Suppressor macrophage treated with lipopolysaccharide for 1 hour (primary cell): ENCODE results near the gene ELOVL7.
"Not testable (repeated sequence)": the region's sequence is repeated elsewhere in the genome, so short reads cannot be mapped to it uniquely, and the experiment has no call there.

Source experiments
- DNase-seq, 3 donors: peaks; one replicate each; pipeline ENCODE4 v3.0.0-alpha.2; 2020 to 2022

The ELOVL7 gene

DNA sequence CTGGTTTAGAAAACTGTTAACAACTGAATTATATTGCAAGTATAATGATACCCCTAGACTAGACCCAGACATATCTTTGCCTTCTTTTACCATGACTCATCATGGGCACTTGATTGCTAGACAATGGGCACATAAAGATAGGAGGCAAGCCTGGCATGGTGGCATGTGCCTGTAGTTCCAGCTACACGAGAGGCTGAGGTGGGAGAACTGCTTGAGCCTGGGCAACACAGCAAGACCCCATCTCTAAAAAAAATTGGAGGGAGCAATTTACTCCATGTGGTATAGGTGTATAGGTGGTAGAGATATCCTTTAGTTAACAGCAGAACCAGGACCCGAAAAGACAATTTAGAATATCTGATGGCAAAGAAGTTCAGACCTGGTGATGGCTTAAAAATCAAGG, 51.6 kb downstream of the ELOVL7 start:
- no peak for DNase-seq

DNA sequence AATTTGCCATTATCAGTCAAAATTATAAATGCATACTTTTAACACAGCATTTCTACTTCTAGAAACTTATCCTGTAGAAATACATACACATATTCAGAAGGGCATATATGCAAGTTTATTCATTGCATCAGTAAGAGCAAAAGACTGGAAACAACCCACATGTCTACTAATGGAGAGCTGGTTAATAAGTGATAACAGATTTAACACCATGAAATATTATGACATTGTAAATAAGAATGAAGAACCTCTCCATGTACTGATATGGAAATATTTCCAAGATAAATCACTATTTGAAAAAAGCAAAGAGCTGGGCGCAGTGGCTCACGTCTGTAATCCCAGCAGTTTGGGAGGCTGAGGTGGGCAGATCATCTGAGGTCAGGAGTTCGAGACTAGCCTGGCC, 54.5 kb downstream of the ELOVL7 start:
- DNase-seq: no peak

DNA sequence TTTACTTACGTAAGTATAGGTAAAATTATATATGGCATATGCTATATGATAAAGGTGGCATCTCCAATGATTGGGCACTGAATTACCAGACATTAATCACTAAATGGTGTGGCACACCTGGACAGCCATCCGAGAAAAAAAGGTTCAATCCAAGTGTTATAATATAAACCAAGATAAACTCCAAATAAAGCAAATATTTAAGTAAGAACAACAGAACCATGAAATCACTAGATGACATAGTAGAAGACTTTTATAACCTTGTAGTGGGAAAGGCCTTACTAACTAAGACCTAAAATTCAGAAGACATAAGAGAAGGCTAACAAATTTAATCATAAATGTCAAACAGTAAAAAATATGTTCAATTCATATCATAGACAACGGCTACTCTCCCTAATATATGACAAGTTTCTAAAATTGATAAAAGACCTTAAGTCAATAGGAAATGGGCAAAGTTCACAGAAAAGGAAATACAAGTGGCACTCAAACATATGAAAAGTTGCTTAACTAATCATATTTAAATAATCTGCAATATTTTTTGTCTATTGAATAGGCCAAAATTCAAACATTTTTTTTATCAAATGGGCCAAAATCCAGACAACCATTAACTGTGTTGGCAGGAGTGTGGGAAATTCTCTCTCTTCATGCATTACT, 55.1 kb downstream of the ELOVL7 start:
- DNase-seq: no peak

DNA sequence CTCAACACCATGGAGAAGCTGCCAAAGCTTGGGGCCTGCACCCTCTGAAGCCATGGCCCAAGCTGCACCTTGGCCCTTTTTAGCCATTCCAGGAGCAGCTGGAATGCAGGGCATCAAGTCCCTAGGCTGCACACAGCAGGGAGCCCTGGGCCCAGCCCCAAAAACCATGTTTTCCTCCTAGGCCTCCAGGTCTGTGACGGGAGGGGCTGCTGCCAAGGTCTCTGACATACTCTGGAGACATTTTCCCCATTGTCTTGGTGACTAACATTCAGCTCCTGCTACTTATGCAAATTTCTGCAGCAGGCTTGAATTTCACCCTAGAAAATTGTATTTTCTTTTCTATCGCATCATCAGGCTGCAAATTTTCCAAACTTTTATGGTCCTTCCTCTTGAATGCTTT, 64.6 kb downstream of the ELOVL7 start:
- DNase-seq: peak; percentile 30 to 53 (median 45)

DNA sequence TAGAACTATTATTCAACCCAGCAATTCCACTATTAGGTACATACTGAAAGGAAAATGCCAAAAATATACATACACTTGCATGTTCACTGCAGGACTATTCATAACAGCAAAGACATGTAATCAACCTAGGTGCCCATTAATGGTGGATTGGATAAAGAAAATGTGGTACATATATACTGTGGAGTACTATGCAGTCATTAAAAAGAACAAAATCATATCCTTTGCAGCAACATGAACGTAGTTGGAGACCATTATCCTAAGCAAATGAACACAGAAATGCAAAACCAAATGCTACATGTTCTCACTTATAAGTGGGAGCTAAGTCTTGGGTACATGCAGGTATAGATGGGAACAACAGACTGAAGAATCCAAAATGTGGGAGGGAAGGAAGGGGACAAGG, 67.7 kb downstream of the ELOVL7 start:
- no peak for DNase-seq

DNA sequence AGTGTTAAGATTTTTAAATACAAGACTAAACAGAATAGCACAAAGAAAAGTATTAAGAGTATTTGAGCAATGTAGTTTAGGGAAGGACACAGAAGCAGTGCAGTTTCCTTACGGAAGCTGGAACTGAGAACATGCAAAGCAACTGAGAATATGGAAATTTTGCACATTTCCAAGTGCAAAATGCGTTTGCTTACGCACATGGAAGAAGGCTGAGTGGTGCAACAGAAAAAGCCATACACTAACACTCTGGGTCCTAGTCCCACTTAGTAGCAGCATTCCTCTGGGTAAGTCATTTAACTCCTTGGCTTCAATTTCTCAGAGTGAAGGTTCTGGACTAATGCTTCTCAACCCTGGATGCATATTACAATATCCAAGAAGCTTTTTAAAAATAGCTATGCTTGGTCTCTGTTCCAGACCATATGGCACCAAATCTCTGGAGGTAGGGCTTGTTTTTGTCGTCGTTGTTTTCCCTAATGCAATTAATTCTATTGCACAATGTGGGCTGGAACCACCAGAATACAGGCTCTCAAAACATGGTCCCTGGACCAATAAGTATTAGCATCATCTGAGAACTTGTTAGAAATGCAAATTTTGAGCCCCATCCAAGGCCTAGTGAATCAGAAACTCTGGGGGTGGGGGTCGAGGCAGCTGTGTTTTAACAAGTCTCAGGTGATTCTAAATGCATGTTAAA, 78.9 kb downstream of the ELOVL7 start:
- no peak for DNase-seq

DNA sequence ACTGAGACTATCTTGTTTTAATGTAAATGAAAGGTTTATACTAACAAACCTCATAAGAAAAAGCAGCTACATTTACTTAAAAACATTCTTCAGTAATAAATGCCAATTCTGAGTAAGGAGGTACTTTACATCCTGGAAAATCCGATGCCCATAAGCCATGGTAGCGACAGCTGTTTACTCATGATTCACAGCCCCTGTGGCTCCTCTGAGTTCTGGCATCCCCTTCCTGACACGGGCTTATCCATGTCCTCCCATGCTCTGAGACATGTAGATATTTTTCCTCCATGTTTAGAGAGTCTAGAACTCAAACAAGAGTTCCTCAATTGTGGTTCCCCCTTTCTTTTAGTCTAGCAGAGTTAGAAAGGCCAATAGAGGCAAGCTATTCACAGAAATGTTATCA, 81.0 kb downstream of the ELOVL7 start:
- peak; percentile 31 to 47 (median 42) for DNase-seq

DNA sequence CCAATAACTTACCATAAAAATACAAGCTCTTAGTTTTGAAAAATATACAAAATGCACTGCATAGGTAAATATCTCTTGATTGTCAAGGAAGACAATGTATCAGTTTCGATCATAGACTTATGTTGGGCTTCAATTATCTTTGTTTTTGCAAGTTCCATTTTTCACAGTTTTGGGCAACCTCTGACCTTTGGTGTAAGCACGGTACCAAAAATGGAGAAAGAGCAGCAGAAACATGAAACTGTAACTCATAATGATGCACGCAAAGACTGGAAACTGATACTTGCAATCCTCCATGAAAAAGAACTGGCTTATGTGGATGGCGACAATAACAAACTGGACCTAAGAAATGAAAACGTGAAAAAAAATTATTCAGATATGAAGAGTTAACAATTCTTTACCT, 89.6 kb downstream of the ELOVL7 start:
- DNase-seq: no peak

DNA sequence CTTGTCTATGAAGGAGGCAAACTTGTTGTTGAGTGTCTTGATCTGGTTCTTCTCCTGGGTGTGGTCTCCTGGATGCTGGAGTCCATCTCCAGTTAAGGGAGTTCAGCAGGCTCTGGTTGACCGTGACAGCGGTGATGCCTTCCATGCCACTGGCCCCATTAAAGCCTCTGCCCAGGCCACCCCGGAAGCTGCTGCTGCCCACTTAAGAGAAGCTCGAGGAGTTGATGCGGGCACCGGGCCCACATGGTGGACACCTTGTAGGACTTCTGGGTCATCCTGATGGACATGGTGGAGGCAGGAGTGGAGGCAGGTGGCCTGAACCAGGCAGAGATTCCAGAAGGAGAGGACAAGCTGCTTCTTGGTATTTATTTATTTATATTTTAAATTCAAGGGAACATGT, 99.4 kb downstream of the ELOVL7 start:
- no peak for DNase-seq

DNA sequence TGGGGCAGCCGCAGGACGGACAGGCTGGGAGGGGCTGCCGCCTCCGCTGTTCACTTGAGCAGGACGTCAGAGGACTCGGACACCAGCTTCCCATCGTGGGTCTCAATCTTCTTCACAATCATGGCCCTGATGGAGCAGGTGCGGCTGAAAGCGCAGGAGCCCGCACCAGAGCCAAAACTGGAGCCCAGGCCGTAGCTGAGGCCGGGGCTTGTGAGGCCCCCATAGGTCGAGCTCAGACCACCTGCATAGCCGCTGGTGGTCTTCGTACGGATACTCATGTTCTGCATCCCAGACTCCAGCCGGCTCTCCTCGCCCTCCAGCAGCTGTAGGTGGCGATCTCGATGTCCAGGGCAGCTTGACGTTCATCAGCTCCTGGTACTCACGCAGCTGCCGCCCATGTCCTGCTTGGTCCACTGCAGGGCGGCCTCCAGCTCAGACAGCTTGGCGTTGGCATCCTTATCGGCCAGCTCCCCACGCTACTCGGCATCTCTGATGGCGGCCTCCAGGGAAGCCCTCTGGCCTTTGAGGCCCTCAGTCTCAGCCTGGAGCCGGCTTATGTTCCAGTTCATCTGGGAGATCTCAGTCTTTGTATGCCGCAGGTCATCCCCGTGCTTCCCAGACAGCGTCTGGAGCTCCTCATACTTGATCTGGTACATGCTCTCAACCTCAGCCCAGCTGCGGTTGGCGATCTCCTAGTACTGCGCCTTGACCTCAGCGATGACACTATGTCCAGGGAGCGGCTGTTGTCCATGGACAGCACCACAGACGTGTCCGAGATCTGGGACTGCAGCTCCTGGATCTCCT, 100.4 kb downstream of the ELOVL7 start:
- no peak for DNase-seq

DNA sequence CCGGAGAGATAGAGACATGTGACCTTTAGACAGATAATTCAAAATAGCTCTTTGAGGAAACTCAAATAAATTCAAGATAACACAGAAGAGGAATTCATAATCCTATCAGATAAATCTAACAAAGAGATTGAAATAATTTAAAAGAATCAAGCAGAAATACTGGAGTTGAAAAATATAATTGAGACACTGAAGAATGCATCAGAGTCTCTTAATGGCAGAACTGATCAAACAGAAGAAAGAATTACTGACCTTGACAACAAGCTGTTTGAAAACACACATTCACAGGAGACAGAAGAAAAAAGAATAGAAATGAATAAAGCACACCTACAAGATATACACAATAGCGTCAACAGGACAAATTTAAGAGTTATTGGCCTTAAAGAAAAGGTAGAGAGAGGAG, 103.7 kb downstream of the ELOVL7 start:
- no peak for DNase-seq

DNA sequence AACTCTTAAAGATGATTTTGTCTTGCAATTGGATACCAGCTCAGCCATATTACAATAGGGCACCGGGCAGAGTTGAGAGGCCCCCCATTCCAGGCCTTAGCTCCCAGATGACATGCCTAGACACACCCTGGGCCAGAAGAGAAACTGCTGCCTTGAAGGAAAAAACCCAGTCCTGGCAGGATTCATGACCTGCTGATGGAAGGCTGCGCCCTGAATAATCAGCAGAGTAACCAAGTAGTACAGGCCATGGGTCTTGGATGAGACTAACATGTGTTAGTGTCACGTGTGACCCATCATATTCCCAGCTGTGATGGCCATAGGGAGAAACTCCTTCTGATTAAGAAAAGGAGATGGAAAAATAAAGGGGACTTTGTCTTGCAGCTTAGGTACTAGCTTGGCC, 105.1 kb downstream of the ELOVL7 start:
- no peak for DNase-seq

DNA sequence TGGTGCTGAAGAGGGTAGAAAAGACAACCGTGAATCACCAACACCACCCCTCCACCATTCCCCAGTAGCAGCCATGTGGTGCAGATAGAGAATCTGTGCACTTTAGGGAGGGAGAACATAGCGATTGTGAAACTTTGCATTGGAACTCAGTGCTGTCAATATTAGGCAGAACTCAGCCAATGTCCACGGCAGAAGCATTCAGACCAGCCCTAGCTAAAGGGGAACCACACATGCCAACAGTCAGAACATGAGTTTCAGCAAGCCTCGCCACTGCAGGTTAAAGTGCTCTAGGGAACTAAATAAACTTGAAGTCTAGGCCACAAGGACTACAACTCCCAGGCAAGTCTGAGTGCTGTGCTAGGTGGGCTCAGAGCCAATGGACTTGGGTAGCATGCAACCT, 105.6 kb downstream of the ELOVL7 start:
- no peak for DNase-seq

DNA sequence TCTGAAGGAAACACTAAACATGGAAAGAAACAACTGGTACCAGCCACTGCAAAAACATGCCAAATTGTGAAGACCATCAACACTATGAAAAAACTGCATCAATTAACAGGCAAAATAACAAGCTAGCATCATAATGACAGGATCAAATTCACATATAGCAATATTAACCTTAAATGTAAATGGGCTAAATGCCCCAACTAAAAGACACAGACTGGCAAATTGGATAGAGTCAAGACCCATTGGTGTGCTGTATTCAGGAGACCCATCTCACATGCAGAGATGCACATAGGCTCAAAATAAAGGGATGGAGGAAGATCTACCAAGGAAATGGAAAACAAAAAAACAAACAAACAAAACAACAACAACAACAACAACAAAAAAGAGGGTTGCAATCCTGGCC, 113.2 kb downstream of the ELOVL7 start:
- DNase-seq: not testable (repeated sequence)

DNA sequence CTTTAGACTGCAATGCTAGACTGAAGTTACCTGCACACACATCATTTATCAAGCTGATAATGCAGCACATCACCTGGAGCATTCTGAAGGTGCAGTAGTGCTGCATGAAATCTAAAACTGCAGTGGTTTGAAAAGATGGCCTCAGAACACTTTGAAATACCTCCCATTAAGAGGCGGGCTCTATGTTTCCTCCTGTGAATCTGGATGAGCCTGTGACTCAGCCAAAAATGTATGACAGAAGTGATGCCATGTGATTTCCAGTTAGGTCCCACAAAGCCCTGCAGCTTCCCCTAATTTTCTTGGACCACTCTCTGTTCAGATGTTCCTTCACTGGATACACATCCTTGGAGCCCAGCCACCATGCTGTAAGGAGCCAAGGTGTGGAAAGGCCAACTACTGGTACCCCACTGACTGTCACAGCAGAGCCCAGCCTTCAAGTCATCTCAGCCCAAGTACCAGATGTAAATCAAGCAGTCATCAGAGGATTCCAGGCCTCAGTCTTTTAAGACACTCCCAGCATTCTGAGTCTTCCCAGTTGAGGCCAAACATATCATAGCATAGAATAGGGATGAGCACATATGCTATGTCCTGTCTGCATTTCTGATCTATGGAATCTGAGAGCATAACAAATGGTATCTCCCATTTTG, 116.9 kb downstream of the ELOVL7 start:
- peak; percentile 47 to 75 (median 51) for DNase-seq

DNA sequence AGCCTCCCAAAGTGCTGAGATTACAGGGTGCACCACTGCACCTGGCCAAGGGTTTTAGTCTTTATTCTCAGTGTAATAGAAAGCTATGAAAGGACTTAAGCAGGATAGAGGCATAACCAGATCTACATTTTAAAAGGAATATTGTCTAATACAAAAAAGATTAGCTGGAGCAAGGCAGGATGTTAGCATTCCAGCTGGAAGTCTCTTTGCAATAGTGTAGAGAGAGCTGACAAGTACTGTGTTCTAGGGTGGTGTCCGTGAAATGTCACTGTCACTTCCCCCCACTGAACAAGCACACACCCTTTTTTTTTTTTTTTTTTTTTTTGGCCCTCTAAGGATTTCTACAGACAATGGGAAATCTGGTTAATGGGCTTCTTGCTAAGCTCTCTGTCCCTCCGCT, 119.9 kb downstream of the ELOVL7 start:
- no peak for DNase-seq

DNA sequence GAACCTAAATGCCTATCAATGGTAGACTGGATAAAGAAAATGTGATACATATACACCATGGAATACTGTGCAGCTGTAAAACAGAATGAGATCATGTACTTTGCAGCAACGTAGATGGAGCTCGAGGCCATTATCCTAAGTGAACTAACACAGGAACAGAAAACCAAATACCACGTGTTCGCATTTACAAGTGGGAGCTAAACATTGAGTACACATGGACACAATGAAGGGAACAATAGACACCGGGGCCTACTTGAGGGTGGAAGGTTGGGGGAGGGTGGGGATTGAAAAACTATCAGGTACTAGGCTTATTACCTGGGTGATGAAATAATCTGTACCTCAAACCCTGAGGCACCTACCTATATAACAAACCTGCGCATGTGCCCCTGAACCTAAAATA, 121.7 kb downstream of the ELOVL7 start:
- no peak for DNase-seq

DNA sequence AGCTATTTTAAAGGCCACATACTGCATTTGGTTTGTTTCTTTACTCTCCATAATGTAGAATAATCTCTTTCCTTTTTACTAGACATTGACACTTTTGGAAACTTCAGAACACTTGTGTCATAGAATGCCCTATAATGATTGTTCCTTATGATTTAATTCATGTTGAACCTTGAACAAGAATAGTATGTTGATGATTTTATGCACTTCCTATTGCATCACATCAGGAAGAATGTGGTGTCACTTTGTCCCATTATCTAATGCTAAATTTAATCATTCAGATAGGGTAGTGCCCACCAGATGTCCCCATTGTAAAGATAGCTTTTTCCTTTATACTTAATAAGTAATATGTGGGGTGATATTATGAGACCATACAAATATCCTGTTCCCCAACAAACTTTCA, 124.7 kb downstream of the ELOVL7 start:
- peak in 1 of 3 donors; percentile 36 for DNase-seq

DNA sequence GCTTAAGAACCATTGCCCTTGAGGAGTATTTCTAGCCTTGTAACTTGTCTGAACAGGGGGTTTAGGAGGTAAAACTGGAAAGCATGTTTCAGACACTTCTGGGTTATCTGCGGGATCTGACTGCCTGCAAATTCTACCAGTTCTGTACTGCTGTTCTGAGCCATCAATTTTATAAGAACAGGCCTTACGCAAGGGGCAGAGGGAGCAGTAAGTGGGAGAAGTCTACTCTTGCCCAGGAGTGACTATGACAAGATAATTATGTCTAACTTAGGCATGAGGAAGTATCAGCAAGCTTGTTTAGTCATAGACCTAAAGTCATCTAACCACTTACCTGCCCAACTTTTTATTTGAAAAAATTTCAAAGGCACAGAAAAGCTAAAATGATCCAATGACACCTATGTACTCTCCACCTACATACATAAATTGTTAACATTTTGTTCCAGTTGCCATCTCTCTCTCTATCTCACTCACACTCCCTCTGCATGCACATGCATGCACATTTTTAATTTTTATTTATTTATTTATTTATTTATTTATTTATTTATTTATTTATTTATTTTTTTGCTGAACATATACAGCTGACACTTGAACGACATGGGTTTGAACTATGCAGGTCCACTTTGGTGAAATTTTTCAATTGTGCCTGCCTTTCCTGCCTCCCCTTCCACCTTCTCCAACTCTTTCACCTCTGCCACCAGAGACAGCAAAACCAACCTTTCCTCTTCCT, 125.7 kb downstream of the ELOVL7 start:
- no peak for DNase-seq

DNA sequence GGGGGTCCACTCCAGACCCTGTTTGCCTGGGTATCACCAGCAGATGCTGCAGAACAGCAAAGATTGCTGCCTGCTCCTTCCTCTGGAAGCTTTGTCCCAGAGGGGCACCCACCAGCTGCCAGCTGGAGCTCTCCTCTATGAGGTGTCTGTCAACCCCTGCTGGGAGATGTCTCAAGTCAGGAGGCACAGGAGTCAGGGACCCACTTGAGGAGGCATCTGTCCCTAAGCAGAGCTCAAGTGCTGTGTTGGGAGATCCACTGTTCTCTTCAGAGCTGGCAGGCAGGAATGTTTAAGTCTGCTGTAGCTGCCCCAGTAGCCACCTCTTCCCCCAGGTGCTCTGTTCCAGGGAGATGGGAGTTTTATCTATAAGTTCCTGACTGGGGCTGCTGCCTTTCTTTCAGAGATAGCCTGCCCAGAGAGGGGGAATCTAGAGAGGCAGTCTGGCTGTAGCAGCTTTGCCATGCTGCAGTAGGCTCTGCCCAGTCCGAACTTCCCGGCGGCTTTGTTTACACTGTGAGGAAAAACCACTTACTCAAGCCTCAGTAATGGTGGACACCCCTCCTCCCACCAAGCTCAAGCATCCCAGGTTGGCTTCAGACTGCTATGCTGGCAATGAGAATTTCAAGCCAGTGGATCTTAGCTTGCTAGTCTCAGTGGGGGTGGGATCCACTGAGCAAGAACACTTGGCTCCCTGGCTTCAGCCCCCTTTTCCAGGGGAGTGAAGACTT, 128.7 kb downstream of the ELOVL7 start:
- not testable (repeated sequence) for DNase-seq

DNA sequence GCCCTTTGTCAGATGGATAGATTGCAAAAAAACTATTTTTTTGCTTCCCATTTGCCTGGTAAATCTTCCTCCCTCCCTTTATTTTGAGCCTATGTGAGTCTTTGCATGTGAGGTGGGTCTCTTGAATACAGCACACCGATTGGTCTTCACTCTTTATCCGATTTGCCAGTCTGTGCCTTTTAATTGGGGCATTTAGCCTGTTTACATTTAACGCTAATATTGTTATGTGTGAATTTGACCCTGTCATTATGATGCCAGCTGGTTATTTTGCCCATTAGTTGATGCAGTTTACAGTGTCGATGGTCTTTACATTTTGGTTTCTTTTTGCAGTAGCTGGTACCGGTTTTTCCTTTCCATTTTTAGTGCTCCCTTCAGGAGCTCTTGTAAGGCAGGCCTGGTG, 131.1 kb downstream of the ELOVL7 start:
- no peak for DNase-seq

DNA sequence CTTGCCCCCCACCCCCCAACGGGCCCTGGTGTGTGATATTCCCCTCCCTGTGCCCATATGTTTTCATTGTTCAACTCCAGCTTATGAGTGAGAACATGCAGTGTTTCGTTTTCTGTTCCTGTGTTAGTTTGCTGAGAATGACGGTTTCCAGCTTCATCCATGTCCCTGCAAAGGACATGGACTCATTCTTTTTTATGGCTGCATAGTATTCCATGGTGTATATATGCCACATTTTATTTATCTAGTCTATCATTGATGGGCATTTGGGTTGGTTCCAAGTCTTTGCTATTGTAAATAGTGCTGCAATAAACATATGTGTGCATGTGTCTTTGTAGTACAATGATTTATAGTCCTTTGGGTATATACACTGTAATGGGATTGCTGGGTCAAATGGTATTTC, 132.2 kb downstream of the ELOVL7 start:
- not testable (repeated sequence) for DNase-seq
